ENCODE measurements around the gene MAFB. TPM values are rescaled to one million over a fixed set of nuclear protein-coding genes. Genes with fewer than 3 reads are reported as not detected.

MAFB gene
- total RNA-seq, 1 experiment from 2014 or later, result 15.9 TPM

DNA sequence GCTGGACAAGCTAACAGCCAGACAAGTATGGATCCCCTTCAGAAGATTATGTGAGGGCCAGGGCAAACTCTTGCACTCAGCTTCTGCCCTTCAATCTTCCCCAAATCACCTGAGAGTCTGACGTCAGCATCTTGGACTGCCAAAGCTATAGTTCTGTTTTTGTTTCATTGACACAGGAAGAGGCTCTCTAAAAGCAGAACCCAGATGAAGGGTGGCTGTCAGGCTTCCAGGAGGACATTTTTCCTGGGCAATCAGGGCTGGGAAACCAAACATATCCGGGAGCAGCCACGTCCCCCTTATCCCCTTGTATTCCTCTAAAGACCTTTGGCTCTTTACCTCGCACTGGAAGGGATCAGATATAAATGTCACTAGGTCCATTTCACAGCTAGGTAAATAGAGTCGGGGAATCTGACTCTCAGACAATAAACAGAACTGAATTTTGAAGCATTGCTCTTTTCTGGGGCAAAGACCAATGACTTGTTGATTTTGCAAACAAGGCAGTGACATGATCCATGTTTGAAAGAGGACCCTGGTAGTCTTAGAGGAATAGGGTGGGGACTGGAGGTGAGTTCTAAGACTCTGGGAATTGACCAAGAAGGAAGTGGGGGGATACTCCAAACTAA lies 13.3 kb downstream of the MAFB start:
- POLR2A ChIA-PET, result interaction anchor here (1.2 to 4.7 kb wide), 4 partner anchors 9 to 25 kb away, joined by 3 to 29 read pairs (median 5); partner anchors contain the start of gene MAFB

DNA sequence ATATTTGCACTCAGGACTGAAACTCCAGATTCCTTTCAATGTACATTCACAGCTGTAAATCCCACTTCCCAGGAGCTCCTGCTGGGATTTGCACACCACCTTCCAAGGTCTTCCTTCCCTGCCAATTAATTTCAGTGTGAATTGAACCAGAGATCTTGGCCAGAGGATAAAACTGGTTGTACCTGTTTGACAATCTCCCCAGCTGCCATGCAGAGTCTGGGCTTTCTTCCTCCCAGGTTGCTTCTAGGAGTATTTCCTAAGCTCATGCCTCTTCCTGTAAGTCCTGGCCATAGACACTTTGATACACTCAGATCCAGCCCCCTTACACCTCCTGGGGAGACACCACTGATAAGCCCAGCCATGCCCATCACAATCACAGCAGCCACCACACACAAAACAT lies 15.6 kb downstream of the MAFB start:
- Mint-ChIP-seq H3K4me3 (ENCODE audit: unreplicated experiment) (no peak overlapping the region), H3K4me1 (ENCODE audit: insufficient read depth, unreplicated experiment) (peaks cover 5% of the 10 kb centered on the region), H3K9me3 (ENCODE audit: unreplicated experiment) (no peaks in the 10 kb centered on the region), H3K27me3 (ENCODE audit: insufficient read depth, unreplicated experiment) (no peaks in the 10 kb centered on the region), H3K27ac (ENCODE audit: low read depth, unreplicated experiment) (no peak overlapping the region), H3K36me3 (ENCODE audit: insufficient read depth, unreplicated experiment) (no peaks in the 10 kb centered on the region)
- DNase-seq (ENCODE audit: unreplicated experiment), result no peak
- no TSS peak for BruUV-seq (replicated peaks)
- ChIA-PET CTCF (interaction anchor here (0.6 to 1.6 kb wide), 3 partner anchors 12 to 385 kb away, joined by 4 to 5 read pairs (median 4); no protein-coding TSS in a partner anchor), POLR2A (interaction anchor here (0.7 to 1.4 kb wide), 3 partner anchors 8 to 165 kb away, joined by 3 to 4 read pairs (median 3); no protein-coding TSS in a partner anchor)
- TF ChIP-seq, protein P1, sequence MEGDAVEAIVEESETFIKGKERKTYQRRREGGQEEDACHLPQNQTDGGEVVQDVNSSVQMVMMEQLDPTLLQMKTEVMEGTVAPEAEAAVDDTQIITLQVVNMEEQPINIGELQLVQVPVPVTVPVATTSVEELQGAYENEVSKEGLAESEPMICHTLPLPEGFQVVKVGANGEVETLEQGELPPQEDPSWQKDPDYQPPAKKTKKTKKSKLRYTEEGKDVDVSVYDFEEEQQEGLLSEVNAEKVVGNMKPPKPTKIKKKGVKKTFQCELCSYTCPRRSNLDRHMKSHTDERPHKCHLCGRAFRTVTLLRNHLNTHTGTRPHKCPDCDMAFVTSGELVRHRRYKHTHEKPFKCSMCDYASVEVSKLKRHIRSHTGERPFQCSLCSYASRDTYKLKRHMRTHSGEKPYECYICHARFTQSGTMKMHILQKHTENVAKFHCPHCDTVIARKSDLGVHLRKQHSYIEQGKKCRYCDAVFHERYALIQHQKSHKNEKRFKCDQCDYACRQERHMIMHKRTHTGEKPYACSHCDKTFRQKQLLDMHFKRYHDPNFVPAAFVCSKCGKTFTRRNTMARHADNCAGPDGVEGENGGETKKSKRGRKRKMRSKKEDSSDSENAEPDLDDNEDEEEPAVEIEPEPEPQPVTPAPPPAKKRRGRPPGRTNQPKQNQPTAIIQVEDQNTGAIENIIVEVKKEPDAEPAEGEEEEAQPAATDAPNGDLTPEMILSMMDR (IDR thresholded peaks at IDR 0.05; ENCODE audit: unreplicated experiment), result no peak
- intact Hi-C loops (cut with micrococcal nuclease), result no loop called here

More for the DNA sequence above, 13.3 kb downstream of the MAFB start:
- DNase-seq (ENCODE audit: unreplicated experiment), result no peak
- Mint-ChIP-seq H3K9me3 (ENCODE audit: unreplicated experiment) (no peaks in the 10 kb centered on the region), H3K27me3 (ENCODE audit: insufficient read depth, unreplicated experiment) (no peaks in the 10 kb centered on the region), H3K27ac (ENCODE audit: low read depth, unreplicated experiment) (no peak overlapping the region), H3K36me3 (ENCODE audit: insufficient read depth, unreplicated experiment) (no peaks in the 10 kb centered on the region), H3K4me3 (ENCODE audit: unreplicated experiment) (no peak overlapping the region), H3K4me1 (ENCODE audit: insufficient read depth, unreplicated experiment) (no peaks in the 10 kb centered on the region)
- TF ChIP-seq, protein P1 (IDR thresholded peaks at IDR 0.05; ENCODE audit: unreplicated experiment), result no peak
- intact Hi-C loops (cut with micrococcal nuclease), result no loop called here
- CTCF ChIA-PET, result interaction anchor here (0.6 to 1.6 kb wide), 8 partner anchors 10 to 715 kb away, joined by 3 to 7 read pairs (median 3); no protein-coding TSS in a partner anchor
- BruUV-seq (replicated peaks), result no TSS peak

DNA sequence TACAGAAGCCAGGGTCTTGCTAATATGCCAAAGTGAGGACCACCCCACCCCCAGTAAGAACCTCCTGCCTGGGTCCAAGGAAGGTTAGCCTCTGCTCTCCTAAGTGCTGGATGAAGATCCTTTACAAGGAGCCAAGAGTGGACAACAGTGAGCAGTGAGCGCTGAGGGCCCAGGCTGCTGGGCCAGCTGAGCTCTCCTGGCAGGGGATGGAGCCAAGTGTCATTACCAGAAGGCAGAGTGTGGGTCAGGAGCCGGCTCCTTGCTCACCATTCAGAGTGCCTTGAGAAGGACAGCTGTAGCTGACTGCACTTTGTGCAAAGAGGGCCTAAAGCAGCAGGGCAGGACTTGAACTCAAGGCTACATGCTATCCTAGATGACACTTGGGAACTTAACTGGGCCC lies 16.9 kb downstream of the MAFB start:
- no peak for DNase-seq (ENCODE audit: unreplicated experiment)
- TF ChIP-seq, protein P1 (IDR thresholded peaks at IDR 0.05; ENCODE audit: unreplicated experiment), result no peak
- H3K27me3 Mint-ChIP-seq (ENCODE audit: insufficient read depth, unreplicated experiment), result no peaks in the 10 kb centered on the region
- no peak overlapping the region for H3K27ac Mint-ChIP-seq (ENCODE audit: low read depth, unreplicated experiment)
- peaks cover 5% of the 10 kb centered on the region for H3K4me1 Mint-ChIP-seq (ENCODE audit: insufficient read depth, unreplicated experiment)
- ChIA-PET POLR2A (no interaction called here), CTCF (no interaction called here)
- no peak overlapping the region for H3K4me3 Mint-ChIP-seq (ENCODE audit: unreplicated experiment)
- no peaks in the 10 kb centered on the region for H3K36me3 Mint-ChIP-seq (ENCODE audit: insufficient read depth, unreplicated experiment)
- intact Hi-C loops (cut with micrococcal nuclease), result no loop called here
- H3K9me3 Mint-ChIP-seq (ENCODE audit: unreplicated experiment), result no peaks in the 10 kb centered on the region
- BruUV-seq (replicated peaks), result no TSS peak

DNA sequence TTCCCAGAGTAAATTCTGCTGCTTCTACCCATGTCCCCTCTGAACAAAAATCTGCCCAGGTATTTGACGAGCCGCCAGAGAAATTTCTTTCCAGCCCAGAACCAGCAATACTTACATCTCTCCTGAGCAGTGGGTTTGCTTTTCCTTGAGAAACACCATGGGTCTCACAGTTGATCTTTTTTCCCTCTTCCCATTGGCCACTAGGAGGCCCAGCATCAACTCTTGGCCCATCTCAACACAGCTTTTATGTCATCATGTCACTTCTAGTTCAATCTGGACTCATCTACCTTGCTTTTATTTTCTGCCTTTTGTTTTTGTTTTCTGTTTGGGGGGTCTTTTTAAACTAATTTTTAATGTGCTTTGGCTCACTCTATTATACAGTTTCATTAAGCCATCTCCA lies 18.8 kb downstream of the MAFB start:
- no peaks in the 10 kb centered on the region for H3K36me3 Mint-ChIP-seq (ENCODE audit: insufficient read depth, unreplicated experiment)
- no peak overlapping the region for H3K4me3 Mint-ChIP-seq (ENCODE audit: unreplicated experiment)
- H3K27ac Mint-ChIP-seq (ENCODE audit: low read depth, unreplicated experiment), result no peak overlapping the region
- intact Hi-C loops (cut with micrococcal nuclease), result no loop called here
- TF ChIP-seq, protein P1 (IDR thresholded peaks at IDR 0.05; ENCODE audit: unreplicated experiment), result no peak
- ChIA-PET CTCF (interaction anchor here (0.7 to 2.2 kb wide), 3 partner anchors 10 to 383 kb away, joined by 4 to 10 read pairs (median 9); no protein-coding TSS in a partner anchor), POLR2A (interaction anchor here (1.0 to 3.2 kb wide), 5 partner anchors 8 to 384 kb away, joined by 3 to 15 read pairs (median 3); no protein-coding TSS in a partner anchor)
- peaks cover 5% of the 10 kb centered on the region for H3K4me1 Mint-ChIP-seq (ENCODE audit: insufficient read depth, unreplicated experiment)
- no peaks in the 10 kb centered on the region for H3K9me3 Mint-ChIP-seq (ENCODE audit: unreplicated experiment)
- BruUV-seq (replicated peaks), result no TSS peak
- H3K27me3 Mint-ChIP-seq (ENCODE audit: insufficient read depth, unreplicated experiment), result no peaks in the 10 kb centered on the region
- DNase-seq (ENCODE audit: unreplicated experiment), result no peak
